ENCODE data around the gene GRM7. TPM values are rescaled to one million over a fixed set of nuclear protein-coding genes. Genes with fewer than 3 reads are reported as not detected.

GRM7 gene
- total and polyA plus RNA-seq, 5 donors from 2014 or later = not detected

DNA sequence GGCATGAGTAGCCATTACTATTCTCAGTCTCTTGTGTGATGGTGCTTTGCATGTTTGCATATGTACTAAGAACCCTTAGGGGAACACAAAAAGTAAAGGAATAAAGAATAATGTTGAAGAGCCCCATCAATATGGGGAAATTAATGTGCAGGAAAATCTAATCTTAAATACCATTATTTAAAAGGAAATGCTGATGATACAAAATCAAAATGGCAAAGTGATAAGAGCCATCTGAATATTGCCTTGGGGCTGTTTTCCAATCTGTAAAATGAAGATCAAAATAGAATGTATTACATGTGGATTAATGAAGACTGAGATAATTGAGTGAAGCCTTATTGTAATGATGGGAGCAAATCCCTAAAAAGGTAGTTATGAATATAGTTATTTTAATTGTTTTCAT, 771.4 kb downstream of the GRM7 start:
- Histone ChIP-seq H3K27ac (ENCODE audit: insufficient read depth, low read length, poor library complexity, severe bottlenecking) (no peak overlapping the region), H3K36me3 (ENCODE audit: control insufficient read depth, insufficient read depth, low read length) (no peaks in the 10 kb centered on the region), H3K9me3 (ENCODE audit: control insufficient read depth in 2 of 2, low read length in 2 of 2) (no peaks in the 10 kb centered on the region), H3K4me3 (ENCODE audit: low read depth, low read length) (no peak overlapping the region), H3K27me3 (ENCODE audit: control insufficient read depth, insufficient read depth, low read length) (no peaks in the 10 kb centered on the region), H3K4me1 (ENCODE audit: control insufficient read depth, insufficient read depth, low read length, poor library complexity, severe bottlenecking) (no peaks in the 10 kb centered on the region)
- Mint-ChIP-seq H3K27me3 (no peaks in the 10 kb centered on the region), H3K4me3 (no peak overlapping the region), H3K9me3 (peaks cover 0 to 4% (median 0%) of the 10 kb centered on the region in 7 donors), H3K36me3 (no peaks in the 10 kb centered on the region), H3K4me1 (no peaks in the 10 kb centered on the region), H3K27ac (no peak overlapping the region)
- ATAC-seq (ENCODE audit: low read depth in 2 of 2) (no peak), DNase-seq (no peak)

DNA sequence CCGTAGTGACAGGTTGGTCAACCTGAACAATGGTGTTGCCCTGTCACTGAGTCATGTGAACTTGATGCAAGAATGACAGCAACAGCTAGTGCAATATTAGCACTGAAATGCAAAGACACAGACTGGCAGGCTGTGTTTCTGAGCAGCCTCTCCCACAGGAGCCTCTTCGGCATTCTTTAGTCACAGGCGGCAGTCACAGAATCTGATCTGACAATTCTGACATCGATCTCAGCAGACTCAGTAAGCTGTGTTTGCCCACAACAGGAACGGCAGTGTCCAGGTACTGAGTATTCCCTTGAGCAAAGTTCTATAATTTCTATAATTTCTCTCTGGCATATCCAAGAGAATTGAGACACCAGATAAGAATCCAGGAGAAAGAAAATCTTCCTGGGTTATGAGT, 776.8 kb downstream of the GRM7 start:
- Histone ChIP-seq H3K4me3 (ENCODE audit: low read depth, low read length) (no peak overlapping the region), H3K27ac (ENCODE audit: insufficient read depth, low read length, poor library complexity, severe bottlenecking) (no peak overlapping the region), H3K9me3 (ENCODE audit: control insufficient read depth in 2 of 2, low read length in 2 of 2) (no peaks in the 10 kb centered on the region), H3K4me1 (ENCODE audit: control insufficient read depth, insufficient read depth, low read length, poor library complexity, severe bottlenecking) (no peaks in the 10 kb centered on the region), H3K27me3 (ENCODE audit: control insufficient read depth, insufficient read depth, low read length) (no peaks in the 10 kb centered on the region), H3K36me3 (ENCODE audit: control insufficient read depth, insufficient read depth, low read length) (no peaks in the 10 kb centered on the region)
- no peak for ATAC-seq (ENCODE audit: low read depth in 2 of 2)
- no peak overlapping the region for H3K27ac Mint-ChIP-seq
- DNase-seq = no peak
- H3K27me3 Mint-ChIP-seq = no peaks in the 10 kb centered on the region
- H3K4me1 Mint-ChIP-seq = no peaks in the 10 kb centered on the region
- H3K9me3 Mint-ChIP-seq = peaks cover 0 to 7% (median 2%) of the 10 kb centered on the region in 7 donors
- no peak overlapping the region for H3K4me3 Mint-ChIP-seq
- H3K36me3 Mint-ChIP-seq = no peaks in the 10 kb centered on the region

DNA sequence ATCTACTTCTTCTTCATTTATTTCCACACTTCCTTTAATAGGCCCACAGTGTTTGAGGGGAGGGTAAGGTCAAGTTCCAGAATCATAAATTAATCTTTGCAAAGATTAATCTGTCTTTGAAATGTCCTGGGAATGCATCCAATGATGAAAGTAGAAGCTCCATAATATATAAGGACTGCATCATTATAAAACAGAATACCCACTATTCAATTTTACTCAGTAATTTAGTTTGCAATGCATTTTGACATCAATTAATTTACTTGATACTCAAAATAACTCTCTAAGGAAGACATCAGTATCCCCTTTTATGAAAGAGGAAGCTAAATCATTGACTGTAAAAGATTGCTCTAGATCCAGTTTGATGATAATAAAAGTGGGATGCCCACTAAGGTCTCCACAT, 777.2 kb downstream of the GRM7 start:
- Mint-ChIP-seq H3K36me3 (no peaks in the 10 kb centered on the region), H3K4me3 (no peak overlapping the region), H3K4me1 (no peaks in the 10 kb centered on the region), H3K27me3 (no peaks in the 10 kb centered on the region), H3K9me3 (peaks cover 0 to 7% (median 2%) of the 10 kb centered on the region in 7 donors), H3K27ac (no peak overlapping the region)
- Histone ChIP-seq H3K27me3 (ENCODE audit: control insufficient read depth, insufficient read depth, low read length) (no peaks in the 10 kb centered on the region), H3K36me3 (ENCODE audit: control insufficient read depth, insufficient read depth, low read length) (no peaks in the 10 kb centered on the region), H3K27ac (ENCODE audit: insufficient read depth, low read length, poor library complexity, severe bottlenecking) (no peak overlapping the region), H3K9me3 (ENCODE audit: control insufficient read depth in 2 of 2, low read length in 2 of 2) (no peaks in the 10 kb centered on the region), H3K4me3 (ENCODE audit: low read depth, low read length) (no peak overlapping the region), H3K4me1 (ENCODE audit: control insufficient read depth, insufficient read depth, low read length, poor library complexity, severe bottlenecking) (no peaks in the 10 kb centered on the region)
- DNase-seq (no peak), ATAC-seq (ENCODE audit: low read depth in 2 of 2) (no peak)

- Histone ChIP-seq H3K4me1 (ENCODE audit: control insufficient read depth, insufficient read depth, low read length, poor library complexity, severe bottlenecking) (no peaks in the 10 kb centered on the region), H3K4me3 (ENCODE audit: low read depth, low read length) (no peak overlapping the region), H3K9me3 (ENCODE audit: control insufficient read depth in 2 of 2, low read length in 2 of 2) (no peaks in the 10 kb centered on the region), H3K27me3 (ENCODE audit: control insufficient read depth, insufficient read depth, low read length) (no peaks in the 10 kb centered on the region), H3K27ac (ENCODE audit: insufficient read depth, low read length, poor library complexity, severe bottlenecking) (no peak overlapping the region), H3K36me3 (ENCODE audit: control insufficient read depth, insufficient read depth, low read length) (no peaks in the 10 kb centered on the region)
- H3K27me3 Mint-ChIP-seq = no peaks in the 10 kb centered on the region
- DNase-seq (no peak), ATAC-seq (ENCODE audit: low read depth in 2 of 2) (no peak)
- no peak overlapping the region for H3K27ac Mint-ChIP-seq
- no peaks in the 10 kb centered on the region for H3K36me3 Mint-ChIP-seq
- H3K4me3 Mint-ChIP-seq = no peak overlapping the region
- no peaks in the 10 kb centered on the region for H3K4me1 Mint-ChIP-seq
- peaks cover 0 to 8% (median 2%) of the 10 kb centered on the region in 7 donors for H3K9me3 Mint-ChIP-seq
Observed at GRCh38 chr3:7640787-7641186, 779.9 kb downstream of the GRM7 start.

DNA sequence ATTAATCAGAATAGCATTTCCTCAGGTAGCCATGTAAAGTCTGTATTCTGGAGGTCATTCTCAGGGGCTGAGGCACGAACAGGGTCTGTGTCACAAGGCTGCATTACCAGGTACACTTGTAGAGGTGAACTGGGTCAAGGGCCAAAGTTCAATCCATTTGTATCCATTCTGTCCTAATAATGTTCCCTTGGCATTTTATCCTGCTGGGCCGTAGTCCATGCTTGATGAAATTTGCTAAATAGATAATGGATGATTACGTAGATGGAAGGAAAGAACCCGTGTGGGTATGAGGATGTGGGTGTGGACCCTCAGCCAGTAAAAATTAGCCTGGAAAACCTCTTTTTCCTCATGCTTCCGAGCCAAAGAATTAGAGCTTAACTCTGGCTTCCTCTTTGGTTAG, 785.9 kb downstream of the GRM7 start:
- no peak overlapping the region for H3K27ac Mint-ChIP-seq
- H3K27me3 Mint-ChIP-seq = no peaks in the 10 kb centered on the region
- H3K4me3 Mint-ChIP-seq = no peak overlapping the region
- DNase-seq (no peak), ATAC-seq (ENCODE audit: low read depth in 2 of 2) (no peak)
- no peaks in the 10 kb centered on the region for H3K4me1 Mint-ChIP-seq
- H3K36me3 Mint-ChIP-seq = no peaks in the 10 kb centered on the region
- Histone ChIP-seq H3K9me3 (ENCODE audit: control insufficient read depth in 2 of 2, low read length in 2 of 2) (no peaks in the 10 kb centered on the region), H3K27ac (ENCODE audit: insufficient read depth, low read length, poor library complexity, severe bottlenecking) (no peak overlapping the region), H3K4me3 (ENCODE audit: low read depth, low read length) (no peak overlapping the region), H3K36me3 (ENCODE audit: control insufficient read depth, insufficient read depth, low read length) (no peaks in the 10 kb centered on the region), H3K4me1 (ENCODE audit: control insufficient read depth, insufficient read depth, low read length, poor library complexity, severe bottlenecking) (no peaks in the 10 kb centered on the region), H3K27me3 (ENCODE audit: control insufficient read depth, insufficient read depth, low read length) (no peaks in the 10 kb centered on the region)
- peaks cover 0 to 7% (median 2%) of the 10 kb centered on the region in 7 donors for H3K9me3 Mint-ChIP-seq

- H3K4me1 Mint-ChIP-seq = no peaks in the 10 kb centered on the region
- Histone ChIP-seq H3K27ac (ENCODE audit: insufficient read depth, low read length, poor library complexity, severe bottlenecking) (no peak overlapping the region), H3K4me1 (ENCODE audit: control insufficient read depth, insufficient read depth, low read length, poor library complexity, severe bottlenecking) (no peaks in the 10 kb centered on the region), H3K9me3 (ENCODE audit: control insufficient read depth in 2 of 2, low read length in 2 of 2) (no peaks in the 10 kb centered on the region), H3K4me3 (ENCODE audit: low read depth, low read length) (no peak overlapping the region), H3K27me3 (ENCODE audit: control insufficient read depth, insufficient read depth, low read length) (no peaks in the 10 kb centered on the region), H3K36me3 (ENCODE audit: control insufficient read depth, insufficient read depth, low read length) (no peaks in the 10 kb centered on the region)
- no peaks in the 10 kb centered on the region for H3K36me3 Mint-ChIP-seq
- no peak for ATAC-seq (ENCODE audit: low read depth in 2 of 2)
- H3K4me3 Mint-ChIP-seq = no peak overlapping the region
- no peaks in the 10 kb centered on the region for H3K27me3 Mint-ChIP-seq
- no peak overlapping the region for H3K27ac Mint-ChIP-seq
- H3K9me3 Mint-ChIP-seq = peaks cover 3 to 10% (median 4%) of the 10 kb centered on the region in 7 donors
- DNase-seq = no peak
Observed at GRCh38 chr3:7650466-7650865, 789.6 kb downstream of the GRM7 start.

- no peaks in the 10 kb centered on the region for H3K36me3 Mint-ChIP-seq
- H3K4me3 Mint-ChIP-seq = no peak overlapping the region
- ATAC-seq (ENCODE audit: low read depth in 2 of 2) (no peak), DNase-seq (no peak)
- H3K27me3 ChIP-seq (ENCODE audit: control insufficient read depth, insufficient read depth, low read length) = no peaks in the 10 kb centered on the region
- no peaks in the 10 kb centered on the region for H3K36me3 ChIP-seq (ENCODE audit: control insufficient read depth, insufficient read depth, low read length)
- no peaks in the 10 kb centered on the region for H3K27me3 Mint-ChIP-seq
- no peak overlapping the region for H3K4me3 ChIP-seq (ENCODE audit: low read depth, low read length)
- peaks cover 2 to 7% (median 4%) of the 10 kb centered on the region in 7 donors for H3K9me3 Mint-ChIP-seq
- no peak overlapping the region for H3K27ac ChIP-seq (ENCODE audit: insufficient read depth, low read length, poor library complexity, severe bottlenecking)
- no peaks in the 10 kb centered on the region for H3K9me3 ChIP-seq (ENCODE audit: control insufficient read depth in 2 of 2, low read length in 2 of 2)
- H3K4me1 ChIP-seq (ENCODE audit: control insufficient read depth, insufficient read depth, low read length, poor library complexity, severe bottlenecking) = no peaks in the 10 kb centered on the region
- H3K27ac Mint-ChIP-seq = no peak overlapping the region
- H3K4me1 Mint-ChIP-seq = no peaks in the 10 kb centered on the region
Observed at GRCh38 chr3:7651274-7651673, 790.4 kb downstream of the GRM7 start.

GRCh38 chr3:7657214-7658112, 796.5 kb downstream of the GRM7 start:
- no peak overlapping the region for H3K27ac Mint-ChIP-seq
- no peaks in the 10 kb centered on the region for H3K36me3 Mint-ChIP-seq
- Histone ChIP-seq H3K9me3 (ENCODE audit: control insufficient read depth in 2 of 2, low read length in 2 of 2) (no peaks in the 10 kb centered on the region), H3K27ac (ENCODE audit: insufficient read depth, low read length, poor library complexity, severe bottlenecking) (no peak overlapping the region), H3K4me3 (ENCODE audit: low read depth, low read length) (no peak overlapping the region), H3K36me3 (ENCODE audit: control insufficient read depth, insufficient read depth, low read length) (no peaks in the 10 kb centered on the region), H3K4me1 (ENCODE audit: control insufficient read depth, insufficient read depth, low read length, poor library complexity, severe bottlenecking) (no peaks in the 10 kb centered on the region), H3K27me3 (ENCODE audit: control insufficient read depth, insufficient read depth, low read length) (no peaks in the 10 kb centered on the region)
- H3K27me3 Mint-ChIP-seq = no peaks in the 10 kb centered on the region
- ATAC-seq (ENCODE audit: low read depth in 2 of 2) = no peak
- H3K9me3 Mint-ChIP-seq = peaks cover 0 to 7% (median 4%) of the 10 kb centered on the region in 7 donors
- H3K4me3 Mint-ChIP-seq = no peak overlapping the region
- H3K4me1 Mint-ChIP-seq = no peaks in the 10 kb centered on the region
- DNase-seq = no peak

Data from CD4-positive, CD25-positive, alpha-beta regulatory T cell (primary cell).